HFFc6 (cell line): ENCODE data around the gene NOS1. TPM values are rescaled to one million over a fixed set of nuclear protein-coding genes. Genes with fewer than 3 reads are reported as not detected.

Experiments
- DNase-seq: peaks from one replicate; pipeline ENCODE4 v3.0.0-alpha.2; 2018
- H3K27ac Mint-ChIP-seq: 2 replicates; pipeline ENCODE4 v1.8.0; 2020; ENCODE audit warnings: mild to moderate bottlenecking, mixed read lengths
- H3K27me3 Mint-ChIP-seq: 2 replicates; pipeline ENCODE4 v1.8.0; 2021; ENCODE audit warnings: mild to moderate bottlenecking, moderate library complexity, mixed read lengths; ENCODE audit not compliant: insufficient read depth
- H3K36me3 Mint-ChIP-seq: 2 replicates; pipeline ENCODE4 v1.8.0; 2021; ENCODE audit warnings: low read depth, mixed read lengths
- H3K4me1 Mint-ChIP-seq: 2 replicates; pipeline ENCODE4 v1.8.0; 2020; ENCODE audit warnings: low read depth, mixed read lengths
- H3K4me3 Mint-ChIP-seq: 2 replicates; pipeline ENCODE4 v1.8.0; 2020; ENCODE audit warnings: mild to moderate bottlenecking, moderate library complexity, mixed read lengths
- H3K9me3 Mint-ChIP-seq: 2 replicates; pipeline ENCODE4 v1.8.0; 2020; ENCODE audit warnings: mild to moderate bottlenecking, mixed read lengths
- total RNA-seq, 6 experiments: library from RNA; stranded (reverse); fragmentation: NEBNext Ultra II Directional; extraction: Animal tissue kit (Norgen Biotek cat#: 25700); gene quantifications; 2 replicates in 1 of 6; 3 replicates in 5 of 6; pipeline ENCODE4 v1.2.3, GENCODE V29; 2021
- TF ChIP-seq, protein P1 (sequence below): fragments of 200-600 bp; sonication (generic); IDR thresholded peaks from 2 replicates; pipeline ENCODE4 v1.5.0; 2021; ENCODE audit warnings: antibody characterized with exemption, mild to moderate bottlenecking

The NOS1 gene
- total RNA-seq, 6 experiments from 2014 or later: not detected

- DNase-seq: no peak
These were observed 29.7 kb downstream of the NOS1 start for GRCh38 chr12:117331691-117332090.

DNA sequence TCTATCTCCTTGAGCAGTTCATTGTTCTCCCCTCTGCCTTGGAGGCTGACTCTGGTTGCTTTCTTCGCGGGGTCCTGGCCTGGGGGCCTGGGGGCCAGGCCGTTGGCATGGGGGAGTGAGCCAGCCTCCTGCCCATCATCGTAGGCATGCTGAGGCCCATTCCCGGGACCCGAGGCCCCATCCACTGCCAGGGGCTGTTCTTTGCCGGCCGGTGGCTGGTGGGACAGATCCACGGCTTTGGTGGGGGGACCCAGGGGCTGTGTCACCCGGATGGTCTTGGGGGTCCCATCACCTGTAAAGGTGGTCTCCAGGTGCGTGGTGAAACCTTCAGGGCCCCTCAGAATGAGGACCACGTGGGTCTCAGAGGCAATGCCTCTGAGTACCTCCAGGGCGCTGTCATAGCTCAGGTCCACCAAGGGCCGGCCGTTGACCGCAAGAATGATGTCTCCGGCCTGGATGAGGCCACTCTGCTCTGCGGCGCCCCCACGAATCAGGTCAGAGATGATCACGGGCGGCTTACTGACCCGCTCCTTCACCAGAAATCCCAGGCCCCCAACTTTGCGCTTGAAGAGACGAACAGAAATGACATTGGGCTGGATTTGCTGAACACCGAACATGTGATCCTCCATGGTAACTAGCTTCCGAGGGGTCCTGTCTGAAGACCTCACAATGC lies 30.8 kb downstream of the NOS1 start:
- Mint-ChIP-seq H3K4me1 (no peaks in the 10 kb centered on the region), H3K27ac (no peak overlapping the region), H3K36me3 (peaks cover 5% of the 10 kb centered on the region; the same call in 1 of the 2 replicates), H3K4me3 (no peak overlapping the region), H3K9me3 (peaks cover 42% of the 10 kb centered on the region), H3K27me3 (peaks cover 4% of the 10 kb centered on the region; the same call in 1 of the 2 replicates)
- TF ChIP-seq, protein P1, sequence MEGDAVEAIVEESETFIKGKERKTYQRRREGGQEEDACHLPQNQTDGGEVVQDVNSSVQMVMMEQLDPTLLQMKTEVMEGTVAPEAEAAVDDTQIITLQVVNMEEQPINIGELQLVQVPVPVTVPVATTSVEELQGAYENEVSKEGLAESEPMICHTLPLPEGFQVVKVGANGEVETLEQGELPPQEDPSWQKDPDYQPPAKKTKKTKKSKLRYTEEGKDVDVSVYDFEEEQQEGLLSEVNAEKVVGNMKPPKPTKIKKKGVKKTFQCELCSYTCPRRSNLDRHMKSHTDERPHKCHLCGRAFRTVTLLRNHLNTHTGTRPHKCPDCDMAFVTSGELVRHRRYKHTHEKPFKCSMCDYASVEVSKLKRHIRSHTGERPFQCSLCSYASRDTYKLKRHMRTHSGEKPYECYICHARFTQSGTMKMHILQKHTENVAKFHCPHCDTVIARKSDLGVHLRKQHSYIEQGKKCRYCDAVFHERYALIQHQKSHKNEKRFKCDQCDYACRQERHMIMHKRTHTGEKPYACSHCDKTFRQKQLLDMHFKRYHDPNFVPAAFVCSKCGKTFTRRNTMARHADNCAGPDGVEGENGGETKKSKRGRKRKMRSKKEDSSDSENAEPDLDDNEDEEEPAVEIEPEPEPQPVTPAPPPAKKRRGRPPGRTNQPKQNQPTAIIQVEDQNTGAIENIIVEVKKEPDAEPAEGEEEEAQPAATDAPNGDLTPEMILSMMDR: no peak
- DNase-seq: no peak

More at GRCh38 chr12:117331691-117332090, 29.7 kb downstream of the NOS1 start:
- H3K4me1 Mint-ChIP-seq: no peaks in the 10 kb centered on the region
- TF ChIP-seq, protein P1: no peak
- no peak overlapping the region for H3K27ac Mint-ChIP-seq
- peaks cover 4% of the 10 kb centered on the region; the same call in 1 of the 2 replicates for H3K27me3 Mint-ChIP-seq
- peaks cover 42% of the 10 kb centered on the region for H3K9me3 Mint-ChIP-seq
- H3K36me3 Mint-ChIP-seq: peaks cover 5% of the 10 kb centered on the region; the same call in 1 of the 2 replicates
- no peak overlapping the region for H3K4me3 Mint-ChIP-seq

DNA sequence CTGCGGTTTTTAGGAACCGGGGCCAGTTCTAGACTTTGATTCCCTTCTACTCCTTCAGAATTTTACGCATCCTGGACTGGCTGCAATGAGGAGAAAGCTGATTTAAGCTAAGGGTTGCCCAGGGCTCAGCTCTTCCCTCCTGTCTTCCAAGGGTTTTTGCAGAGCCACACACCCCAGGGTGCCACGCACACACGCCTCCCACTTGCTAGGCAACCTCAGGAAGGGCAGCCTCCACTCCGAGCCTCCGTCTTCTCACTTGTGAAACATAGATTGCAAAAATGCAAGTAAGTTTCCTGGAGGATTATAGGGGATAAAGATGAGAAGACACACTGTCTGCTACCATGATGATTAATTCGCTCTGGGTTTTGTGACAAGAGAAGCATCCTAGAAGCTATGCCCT lies 31.7 kb downstream of the NOS1 start:
- Mint-ChIP-seq H3K4me3 (no peak overlapping the region), H3K9me3 (peaks cover 49% of the 10 kb centered on the region), H3K4me1 (no peaks in the 10 kb centered on the region), H3K36me3 (peaks cover 5% of the 10 kb centered on the region; the same call in 1 of the 2 replicates), H3K27ac (no peak overlapping the region), H3K27me3 (peaks cover 4% of the 10 kb centered on the region; the same call in 1 of the 2 replicates)
- no peak for DNase-seq
- TF ChIP-seq, protein P1: no peak

DNA sequence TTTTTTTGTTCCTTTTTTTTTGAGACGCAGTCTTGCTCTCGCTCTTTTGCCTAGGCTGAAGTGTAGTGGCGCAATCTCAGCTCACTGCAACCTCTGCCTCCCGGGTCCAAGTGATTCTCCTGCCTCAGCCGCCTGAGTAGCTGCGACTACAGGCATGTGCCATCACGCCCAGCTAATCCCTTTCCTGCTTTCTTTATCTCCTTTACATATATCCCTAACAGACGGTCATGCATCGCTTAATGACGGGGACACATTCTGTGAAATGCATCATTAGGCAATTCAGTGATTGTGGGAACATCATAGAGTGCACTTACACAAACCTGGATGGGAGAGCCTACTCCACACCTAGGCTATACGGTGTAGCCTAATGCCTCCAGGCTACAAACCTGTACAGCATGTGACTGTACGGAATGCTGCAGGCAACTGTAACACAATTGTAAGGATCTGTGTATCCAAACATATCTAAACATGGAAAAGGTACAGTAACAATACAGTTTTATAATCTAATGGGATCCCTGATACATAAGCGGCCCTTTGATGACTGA lies 32.8 kb downstream of the NOS1 start:
- H3K9me3 Mint-ChIP-seq: peaks cover 45% of the 10 kb centered on the region
- peaks cover 5% of the 10 kb centered on the region; the same call in 1 of the 2 replicates for H3K36me3 Mint-ChIP-seq
- no peak overlapping the region for H3K27ac Mint-ChIP-seq
- TF ChIP-seq, protein P1: no peak
- no peak overlapping the region for H3K4me3 Mint-ChIP-seq
- no peak for DNase-seq
- peaks cover 5% of the 10 kb centered on the region; the same call in 1 of the 2 replicates for H3K27me3 Mint-ChIP-seq
- no peaks in the 10 kb centered on the region for H3K4me1 Mint-ChIP-seq

- Mint-ChIP-seq H3K4me3 (no peak overlapping the region), H3K9me3 (peaks cover 41% of the 10 kb centered on the region), H3K27ac (no peak overlapping the region), H3K36me3 (no peaks in the 10 kb centered on the region), H3K27me3 (peaks cover 1% of the 10 kb centered on the region; the same call in 1 of the 2 replicates), H3K4me1 (no peaks in the 10 kb centered on the region)
- no peak for DNase-seq
- TF ChIP-seq, protein P1: no peak
These were observed 39.0 kb downstream of the NOS1 start for GRCh38 chr12:117322428-117322827.
